K562 (cell line): ENCODE data around the gene LRCH1.

Experiments
- CHD1 ChIP-seq: fragments of 200-600 bp; sonication (generic); IDR thresholded peaks from one replicate; pipeline ENCODE4 v1.6.1; 2012; ENCODE audit warnings: mild to moderate bottlenecking, moderate library complexity, low read length, inconsistent platforms
- ELF1 ChIP-seq: fragments of 200-800 bp; sonication (Bioruptor generic); IDR thresholded peaks from 2 replicates; pipeline ENCODE4 v1.6.1; 2016; ENCODE audit warnings: missing genetic modification characterization, missing compliant biosample characterization
- EZH2 ChIP-seq: IDR thresholded peaks from 2 replicates; pipeline ENCODE4 v1.6.1; 2012; ENCODE audit warnings: low read depth, mild to moderate bottlenecking, inconsistent platforms, low read length, borderline replicate concordance
- JUND ChIP-seq, 2 experiments: IDR thresholded peaks; 2 replicates in 1 of 2; 3 replicates in 1 of 2; pipeline ENCODE4 v1.6.1; 2011; ENCODE audit warnings: borderline replicate concordance in 2 of 2, low read depth in 2 of 2, low read length in 2 of 2, improper control_type of control experiment in 1 of 2, missing biosample characterization in 1 of 2, missing genetic modification characterization in 1 of 2, missing genetic modification reagents in 1 of 2
- MAFK ChIP-seq: IDR thresholded peaks from 2 replicates; pipeline ENCODE4 v1.6.1; 2011; ENCODE audit warnings: low read length, improper control_type of control experiment
- NR2C2 ChIP-seq, 2 experiments: fragments of 200-800 bp in 1 of 2; sonication (Bioruptor generic) in 1 of 2; sonication (generic) in 1 of 2; formaldehyde crosslinking in 1 of 2; IDR thresholded peaks; 2 replicates each; pipeline versions ENCODE4 v1.6.1 to v1.8.0; 2016 to 2022; ENCODE audit warnings: mild to moderate bottlenecking in 1 of 2, missing compliant biosample characterization in 1 of 2, missing genetic modification characterization in 1 of 2, missing genetic modification reagents in 1 of 2
- PCBP1 ChIP-seq: fragments of 200-400 bp; formaldehyde crosslinking; IDR thresholded peaks from 2 replicates; pipeline ENCODE4 v1.6.1; 2018; ENCODE audit warnings: mild to moderate bottlenecking, low read depth, low read length; ENCODE audit not compliant: poor library complexity, severe bottlenecking
- SIN3A ChIP-seq, 2 experiments: fragments of 150-350 bp in 1 of 2; IDR thresholded peaks; 2 replicates each; pipeline ENCODE4 v1.6.1; 2011 to 2016; ENCODE audit warnings: borderline replicate concordance in 2 of 2, low read depth in 2 of 2, low read length in 2 of 2, mild to moderate bottlenecking in 2 of 2, moderate library complexity in 2 of 2; ENCODE audit not compliant: control insufficient read depth in 1 of 2
- ZBTB7A ChIP-seq: IDR thresholded peaks from 2 replicates; pipeline ENCODE4 v1.6.1; 2011; ENCODE audit warnings: low read depth, mild to moderate bottlenecking, low read length, moderate library complexity, borderline replicate concordance; ENCODE audit not compliant: control insufficient read depth
- ZNF347 ChIP-seq: fragments of 450-650 bp; formaldehyde crosslinking; IDR thresholded peaks from 2 replicates; pipeline ENCODE4 v1.4.0; 2020; ENCODE audit warnings: low read depth, mild to moderate bottlenecking, moderate library complexity
- TF ChIP-seq, protein P1 (sequence below), 2 experiments: fragments of 450-650 bp in 1 of 2; sonication (generic) in 1 of 2; formaldehyde crosslinking in 1 of 2; IDR thresholded peaks; 2 replicates each; pipeline versions ENCODE4 v1.7.1 to v1.9.0; 2016 to 2022; ENCODE audit warnings: inconsistent platforms in 1 of 2, mild to moderate bottlenecking in 1 of 2, missing genetic modification reagents in 1 of 2
- TF ChIP-seq, protein P2 (sequence below), 3 experiments: IDR thresholded peaks in 2 of 3; conservative IDR thresholded peaks in 1 of 3; 2 replicates each; pipeline ENCODE4 v1.5.1; 2011 to 2012; ENCODE audit warnings: low read length in 3 of 3, mild to moderate bottlenecking in 3 of 3, control low read depth in 2 of 3, improper control_type of control experiment in 1 of 3, inconsistent platforms in 1 of 3, low read depth in 1 of 3, mixed read lengths in 1 of 3, moderate library complexity in 1 of 3; ENCODE audit not compliant: insufficient read depth in 2 of 3

DNA sequence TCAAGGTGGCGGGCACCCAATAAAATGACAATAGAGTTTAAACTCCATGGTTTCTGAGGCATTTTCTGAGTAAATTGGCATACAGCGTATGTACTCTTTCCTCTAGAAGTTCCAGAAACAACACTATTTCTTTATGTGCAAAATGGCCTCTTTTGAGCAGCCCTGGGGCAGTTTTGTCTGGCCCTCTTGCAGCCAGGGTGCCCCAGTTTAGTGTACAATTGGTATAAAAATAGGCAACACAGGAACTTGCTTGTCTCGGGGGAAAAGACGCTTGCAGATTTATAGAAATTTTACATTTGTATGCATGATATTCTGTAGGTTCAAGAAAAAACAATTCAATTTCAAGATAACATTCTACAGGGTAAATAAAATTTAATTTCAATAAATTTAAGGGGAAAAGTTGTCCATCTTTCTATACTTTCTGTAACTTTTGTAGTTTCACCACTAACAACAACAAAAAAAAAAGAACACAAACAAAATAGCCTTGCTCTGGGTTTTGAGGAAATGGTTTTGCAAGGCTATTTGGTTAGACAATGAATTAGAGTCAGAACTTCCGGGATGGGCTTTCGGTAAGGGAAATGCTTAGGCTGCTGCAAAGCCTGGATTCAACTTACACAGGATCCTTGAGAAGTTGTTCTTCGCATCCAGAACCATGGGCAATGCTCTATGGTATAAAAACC is 45.3 kb downstream of the LRCH1 start:
- TF ChIP-seq CHD1 (no peak), MAFK (no peak), ELF1 (tag) (no peak), SIN3A (IDR thresholded peaks at IDR 0.05; ENCODE audit: borderline replicate concordance in 2 of 2, control insufficient read depth in 1 of 2, low read depth in 2 of 2, low read length in 2 of 2) (no peak), ZNF347 (CRISPR knock-in tag) (no peak), NR2C2 (CRISPR knock-in tag; IDR thresholded peaks at IDR 0.05) (no peak), NR2C2 (tag; IDR thresholded peaks at IDR 0.05) (no peak), ZBTB7A (no peak), PCBP1 (no peak), EZH2 (no peak), JUND (IDR thresholded peaks at IDR 0.05; ENCODE audit: borderline replicate concordance, low read depth, low read length) (no peak), JUND (tag; IDR thresholded peaks at IDR 0.05; ENCODE audit: borderline replicate concordance, low read depth, low read length) (no peak)
- TF ChIP-seq, protein P1, sequence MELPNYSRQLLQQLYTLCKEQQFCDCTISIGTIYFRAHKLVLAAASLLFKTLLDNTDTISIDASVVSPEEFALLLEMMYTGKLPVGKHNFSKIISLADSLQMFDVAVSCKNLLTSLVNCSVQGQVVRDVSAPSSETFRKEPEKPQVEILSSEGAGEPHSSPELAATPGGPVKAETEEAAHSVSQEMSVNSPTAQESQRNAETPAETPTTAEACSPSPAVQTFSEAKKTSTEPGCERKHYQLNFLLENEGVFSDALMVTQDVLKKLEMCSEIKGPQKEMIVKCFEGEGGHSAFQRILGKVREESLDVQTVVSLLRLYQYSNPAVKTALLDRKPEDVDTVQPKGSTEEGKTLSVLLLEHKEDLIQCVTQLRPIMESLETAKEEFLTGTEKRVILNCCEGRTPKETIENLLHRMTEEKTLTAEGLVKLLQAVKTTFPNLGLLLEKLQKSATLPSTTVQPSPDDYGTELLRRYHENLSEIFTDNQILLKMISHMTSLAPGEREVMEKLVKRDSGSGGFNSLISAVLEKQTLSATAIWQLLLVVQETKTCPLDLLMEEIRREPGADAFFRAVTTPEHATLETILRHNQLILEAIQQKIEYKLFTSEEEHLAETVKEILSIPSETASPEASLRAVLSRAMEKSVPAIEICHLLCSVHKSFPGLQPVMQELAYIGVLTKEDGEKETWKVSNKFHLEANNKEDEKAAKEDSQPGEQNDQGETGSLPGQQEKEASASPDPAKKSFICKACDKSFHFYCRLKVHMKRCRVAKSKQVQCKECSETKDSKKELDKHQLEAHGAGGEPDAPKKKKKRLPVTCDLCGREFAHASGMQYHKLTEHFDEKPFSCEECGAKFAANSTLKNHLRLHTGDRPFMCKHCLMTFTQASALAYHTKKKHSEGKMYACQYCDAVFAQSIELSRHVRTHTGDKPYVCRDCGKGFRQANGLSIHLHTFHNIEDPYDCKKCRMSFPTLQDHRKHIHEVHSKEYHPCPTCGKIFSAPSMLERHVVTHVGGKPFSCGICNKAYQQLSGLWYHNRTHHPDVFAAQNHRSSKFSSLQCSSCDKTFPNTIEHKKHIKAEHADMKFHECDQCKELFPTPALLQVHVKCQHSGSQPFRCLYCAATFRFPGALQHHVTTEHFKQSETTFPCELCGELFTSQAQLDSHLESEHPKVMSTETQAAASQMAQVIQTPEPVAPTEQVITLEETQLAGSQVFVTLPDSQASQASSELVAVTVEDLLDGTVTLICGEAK (IDR thresholded peaks at IDR 0.05): no peak
- TF ChIP-seq, protein P1 (CRISPR knock-in tag; IDR thresholded peaks at IDR 0.05): no peak
- TF ChIP-seq, protein P2, sequence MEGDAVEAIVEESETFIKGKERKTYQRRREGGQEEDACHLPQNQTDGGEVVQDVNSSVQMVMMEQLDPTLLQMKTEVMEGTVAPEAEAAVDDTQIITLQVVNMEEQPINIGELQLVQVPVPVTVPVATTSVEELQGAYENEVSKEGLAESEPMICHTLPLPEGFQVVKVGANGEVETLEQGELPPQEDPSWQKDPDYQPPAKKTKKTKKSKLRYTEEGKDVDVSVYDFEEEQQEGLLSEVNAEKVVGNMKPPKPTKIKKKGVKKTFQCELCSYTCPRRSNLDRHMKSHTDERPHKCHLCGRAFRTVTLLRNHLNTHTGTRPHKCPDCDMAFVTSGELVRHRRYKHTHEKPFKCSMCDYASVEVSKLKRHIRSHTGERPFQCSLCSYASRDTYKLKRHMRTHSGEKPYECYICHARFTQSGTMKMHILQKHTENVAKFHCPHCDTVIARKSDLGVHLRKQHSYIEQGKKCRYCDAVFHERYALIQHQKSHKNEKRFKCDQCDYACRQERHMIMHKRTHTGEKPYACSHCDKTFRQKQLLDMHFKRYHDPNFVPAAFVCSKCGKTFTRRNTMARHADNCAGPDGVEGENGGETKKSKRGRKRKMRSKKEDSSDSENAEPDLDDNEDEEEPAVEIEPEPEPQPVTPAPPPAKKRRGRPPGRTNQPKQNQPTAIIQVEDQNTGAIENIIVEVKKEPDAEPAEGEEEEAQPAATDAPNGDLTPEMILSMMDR (IDR thresholded peaks at IDR 0.05 in 2 of 3, conservative IDR thresholded peaks at IDR 0.05 in 1 of 3; ENCODE audit: insufficient read depth in 2 of 3, low read depth in 1 of 3, low read length in 3 of 3): no peak
